Gastrocnemius medialis (tissue), 4 donors: ENCODE results near the gene ST3GAL2.

ENCODE experiments used
- POLR2A ChIP-seq, 2 donors: fragments of 450-650 bp; IDR thresholded peaks; one replicate each; pipeline ENCODE4 v1.6.1; 2017; ENCODE audit warnings: antibody characterized with exemption in 2 of 2, mild to moderate bottlenecking in 2 of 2, moderate library complexity in 2 of 2
- TF ChIP-seq, protein P1 (sequence below), 5 experiments: fragments of 450-650 bp in 3 of 5; fragments of 200-600 bp in 2 of 5; sonication (generic) in 2 of 5; IDR thresholded peaks in 4 of 5; conservative IDR thresholded peaks in 1 of 5; 1 replicate in 4 of 5; 2 replicates in 1 of 5; pipeline ENCODE4 v1.5.1; 2016 to 2019; ENCODE audit warnings: antibody characterized with exemption in 5 of 5, mild to moderate bottlenecking in 3 of 5, moderate library complexity in 3 of 5

DNA sequence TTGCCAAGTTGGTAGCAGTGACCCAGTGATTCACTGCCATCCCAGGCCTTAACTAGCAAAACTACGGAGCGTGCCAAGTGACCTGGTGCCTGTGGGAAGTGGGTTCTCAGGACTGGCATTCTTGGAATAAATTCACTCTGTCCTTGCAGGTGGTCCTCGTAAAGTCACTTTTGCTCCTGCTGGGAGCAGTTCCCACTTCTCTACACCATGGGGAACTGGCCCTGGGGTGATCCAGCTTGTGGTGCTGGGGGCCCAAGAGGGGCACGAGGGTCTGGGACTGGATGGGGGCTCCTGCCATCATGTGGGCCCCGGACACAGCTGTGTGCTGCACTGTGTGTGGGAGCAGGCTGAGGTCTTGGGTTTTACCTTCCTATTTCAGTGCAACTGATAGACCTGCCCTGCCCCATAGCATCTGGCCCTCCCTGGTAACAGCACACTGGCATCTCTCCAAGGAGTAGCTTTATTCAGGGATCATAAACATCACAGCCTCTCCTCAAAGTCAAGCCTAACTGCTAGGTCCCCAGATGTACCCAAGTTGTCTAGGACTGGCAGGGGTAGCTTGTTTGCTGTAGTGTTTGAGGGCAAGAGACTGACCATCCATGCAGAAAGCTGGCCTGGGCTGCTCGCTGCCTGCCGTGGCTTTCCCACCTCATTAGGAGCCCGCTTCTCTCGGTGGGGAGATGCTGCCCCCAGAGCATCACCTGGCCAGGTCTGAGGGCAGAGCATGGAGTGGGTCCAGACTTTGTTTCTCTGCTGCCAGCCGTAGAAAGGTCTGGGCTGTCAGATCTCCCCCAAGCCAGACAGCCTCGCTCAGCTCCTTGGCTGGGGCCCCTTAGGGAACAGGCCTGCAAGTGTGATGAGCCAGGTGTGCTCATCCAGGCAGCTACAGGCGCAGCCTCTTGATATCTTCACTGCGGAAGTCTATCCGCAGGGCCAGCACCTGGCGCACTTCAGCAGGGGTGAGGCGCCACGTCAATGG is 41.5 kb upstream of the ST3GAL2 start:
- TF ChIP-seq, protein P1, sequence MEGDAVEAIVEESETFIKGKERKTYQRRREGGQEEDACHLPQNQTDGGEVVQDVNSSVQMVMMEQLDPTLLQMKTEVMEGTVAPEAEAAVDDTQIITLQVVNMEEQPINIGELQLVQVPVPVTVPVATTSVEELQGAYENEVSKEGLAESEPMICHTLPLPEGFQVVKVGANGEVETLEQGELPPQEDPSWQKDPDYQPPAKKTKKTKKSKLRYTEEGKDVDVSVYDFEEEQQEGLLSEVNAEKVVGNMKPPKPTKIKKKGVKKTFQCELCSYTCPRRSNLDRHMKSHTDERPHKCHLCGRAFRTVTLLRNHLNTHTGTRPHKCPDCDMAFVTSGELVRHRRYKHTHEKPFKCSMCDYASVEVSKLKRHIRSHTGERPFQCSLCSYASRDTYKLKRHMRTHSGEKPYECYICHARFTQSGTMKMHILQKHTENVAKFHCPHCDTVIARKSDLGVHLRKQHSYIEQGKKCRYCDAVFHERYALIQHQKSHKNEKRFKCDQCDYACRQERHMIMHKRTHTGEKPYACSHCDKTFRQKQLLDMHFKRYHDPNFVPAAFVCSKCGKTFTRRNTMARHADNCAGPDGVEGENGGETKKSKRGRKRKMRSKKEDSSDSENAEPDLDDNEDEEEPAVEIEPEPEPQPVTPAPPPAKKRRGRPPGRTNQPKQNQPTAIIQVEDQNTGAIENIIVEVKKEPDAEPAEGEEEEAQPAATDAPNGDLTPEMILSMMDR (IDR thresholded peaks at IDR 0.05 in 4 of 5, conservative IDR thresholded peaks at IDR 0.05 in 1 of 5): no peak
- TF ChIP-seq POLR2A (IDR thresholded peaks at IDR 0.05): no peak
